ENCODE data around the gene NAT14.

- TF ChIP-seq CTCF (IDR thresholded peaks at IDR 0.05; ENCODE audit: borderline replicate concordance, extremely low read depth, low read length, poor library complexity, severe bottlenecking) (no peak), EZH2 (IDR thresholded peaks at IDR 0.05; ENCODE audit: borderline replicate concordance, low read depth, low read length, severe bottlenecking) (no peak)
These were observed 41.0 kb upstream of the NAT14 start for GRCh38 chr19:55443824-55444480.
